HL-60/S4 treated with phorbol 12-myristate 13-acetate at 8.2 ng/mL for 4 days and 3 days (cell line): Measurements from ENCODE around the gene PTCH1.

Experiments
- in situ Hi-C: fragments of 300-500 bp; cut with MboI; formaldehyde crosslinking; loops from 2 replicates; pipeline ENCODE4 v1.15.0; 2022; ENCODE audit warnings: low sequenced_read_pairs

The PTCH1 gene

GRCh38 chr9:95443301-95443700 lies 73.5 kb downstream of the PTCH1 start:
- in situ Hi-C loops, result no loop called here

- in situ Hi-C loops, result no loop called here
These were observed 75.7 kb downstream of the PTCH1 start for GRCh38 chr9:95441081-95441480.

GRCh38 chr9:95440447-95440846 lies 76.3 kb downstream of the PTCH1 start:
- in situ Hi-C loops, result no loop called here

GRCh38 chr9:95438561-95439357 lies 78.0 kb downstream of the PTCH1 start:
- in situ Hi-C loops, result no loop called here

- in situ Hi-C loops, result no loop called here
These were observed 79.2 kb downstream of the PTCH1 start for GRCh38 chr9:95437559-95437958.

GRCh38 chr9:95436416-95436815 lies 80.4 kb downstream of the PTCH1 start:
- in situ Hi-C loops, result no loop called here

GRCh38 chr9:95435074-95435728 lies 81.6 kb downstream of the PTCH1 start:
- in situ Hi-C loops, result no loop called here

GRCh38 chr9:95434116-95435073 lies 82.4 kb downstream of the PTCH1 start:
- in situ Hi-C loops, result no loop called here

- in situ Hi-C loops, result no loop called here
These were observed 83.5 kb downstream of the PTCH1 start for GRCh38 chr9:95433096-95433819.

GRCh38 chr9:95431286-95431685 lies 85.5 kb downstream of the PTCH1 start:
- in situ Hi-C loops, result no loop called here

GRCh38 chr9:95429948-95430620 lies 86.7 kb downstream of the PTCH1 start:
- in situ Hi-C loops, result no loop called here

- in situ Hi-C loops, result no loop called here
These were observed 87.7 kb downstream of the PTCH1 start for GRCh38 chr9:95429096-95429495.

- in situ Hi-C loops, result no loop called here
These were observed 90.7 kb downstream of the PTCH1 start for GRCh38 chr9:95425910-95426551.

- in situ Hi-C loops, result no loop called here
These were observed 94.1 kb downstream of the PTCH1 start for GRCh38 chr9:95422650-95423049.

- in situ Hi-C loops, result no loop called here
These were observed 96.3 kb downstream of the PTCH1 start for GRCh38 chr9:95420518-95420917.

GRCh38 chr9:95419444-95419843 lies 97.3 kb downstream of the PTCH1 start:
- in situ Hi-C loops, result no loop called here

- in situ Hi-C loops, result no loop called here
These were observed 101.6 kb downstream of the PTCH1 start for GRCh38 chr9:95415158-95415557.

- in situ Hi-C loops, result no loop called here
These were observed 103.0 kb downstream of the PTCH1 start for GRCh38 chr9:95413793-95414192.

- in situ Hi-C loops, result no loop called here
These were observed 105.5 kb downstream of the PTCH1 start for GRCh38 chr9:95411054-95411892.
